Small intestine (tissue), 7 donors: Measurements from ENCODE around the gene FLOT2. TPM values are rescaled to one million over a fixed set of nuclear protein-coding genes. Genes with fewer than 3 reads are reported as not detected.

Experiments used
- DNase-seq, 2 donors: peaks; one replicate each; pipeline versions ENCODE4 v3.0.0 to v3.0.0-alpha.2; 2013
- FAIRE-seq: peaks from 2 replicates; lab custom pipeline; 2012; peaks lifted over from hg19 to GRCh38; lab: Jason Lieb, UNC
- H3K27ac ChIP-seq, 3 donors: one replicate each; pipeline ENCODE4 v1.5.1; 2013; ENCODE audit warnings: low read length in 2 of 3, mild to moderate bottlenecking in 2 of 3, control low read depth in 1 of 3, inconsistent platforms in 1 of 3, low read depth in 1 of 3, moderate library complexity in 1 of 3
- H3K27me3 ChIP-seq, 3 donors: one replicate each; pipeline ENCODE4 v1.6.1; 2013; ENCODE audit warnings: low read length in 3 of 3, inconsistent platforms in 1 of 3; ENCODE audit not compliant: control insufficient read depth in 3 of 3, insufficient read depth in 3 of 3
- H3K36me3 ChIP-seq, 3 donors: one replicate each; pipeline ENCODE4 v1.6.1; 2013; ENCODE audit warnings: low read length in 3 of 3, inconsistent platforms in 1 of 3, low read depth in 1 of 3, mild to moderate bottlenecking in 1 of 3, moderate library complexity in 1 of 3; ENCODE audit not compliant: control insufficient read depth in 3 of 3, insufficient read depth in 2 of 3
- H3K4me1 ChIP-seq, 3 donors: one replicate each; pipeline ENCODE4 v1.6.1; 2013; ENCODE audit warnings: low read length in 2 of 3, inconsistent platforms in 1 of 3, low read depth in 1 of 3, mild to moderate bottlenecking in 1 of 3, moderate library complexity in 1 of 3; ENCODE audit not compliant: control insufficient read depth in 3 of 3, insufficient read depth in 2 of 3
- H3K4me3 ChIP-seq, 3 donors: one replicate each; pipeline ENCODE4 v1.5.1; 2013; ENCODE audit warnings: low read length in 3 of 3, control low read depth in 1 of 3, inconsistent platforms in 1 of 3, low read depth in 1 of 3, mild to moderate bottlenecking in 1 of 3, moderate library complexity in 1 of 3
- H3K9me3 ChIP-seq, 2 donors: one replicate each; pipeline ENCODE4 v1.6.1; 2013; ENCODE audit warnings: low read depth in 1 of 2, low read length in 1 of 2; ENCODE audit not compliant: control insufficient read depth in 2 of 2, insufficient read depth in 1 of 2
- WGBS, 3 donors: extraction: QIAGEN DNeasy Blood & Tissue Kit; methylation state at CpG; one replicate each; pipeline ENCODE4 v1.1.7; 2013; 5-methylcytosine and 5-hydroxymethylcytosine counted together
- polyA plus RNA-seq, 4 donors: library from polyadenylated mRNA; stranded (reverse) in 3 of 4; unstranded in 1 of 4; fragments of 200-250 nt in 3 of 4; fragments of 120-200 nt in 1 of 4; gene quantifications; one replicate each; pipeline versions ENCODE4 v1.2.1 to v1.2.3, GENCODE V29; 2013
- donor health status: healthy with polysubstance abuse.
- donor health status: control.
- donor health status: control.
- donor health status: Bipolar disorder and iron deficiency.
- donor health status: healthy.

FLOT2 gene
- polyA plus RNA-seq, 4 donors: 19.9 to 73.8 (median 36.8) TPM

GRCh38 chr17:28860363-28860808 is 37.1 kb downstream of the FLOT2 start:
- Histone ChIP-seq H3K9me3 (no peaks in the 10 kb centered on the region), H3K36me3 (peaks cover 8 to 43% (median 14%) of the 10 kb centered on the region in 3 donors), H3K27me3 (no peaks in the 10 kb centered on the region), H3K4me1 (peaks cover 0 to 38% (median 5%) of the 10 kb centered on the region in 3 donors), H3K4me3 (no peak overlapping the region), H3K27ac (no peak overlapping the region)
- DNase-seq (no peak), FAIRE-seq (no peak)
- WGBS, 3 donors: 92 to 98% (median 96%) methylated on average over 4 of the region's 4 CpGs

GRCh38 chr17:28858801-28859355 is 38.7 kb downstream of the FLOT2 start:
- Histone ChIP-seq H3K27ac (no peak overlapping the region), H3K4me3 (no peak overlapping the region), H3K27me3 (no peaks in the 10 kb centered on the region), H3K9me3 (no peaks in the 10 kb centered on the region), H3K4me1 (peaks cover 0 to 28% (median 5%) of the 10 kb centered on the region in 3 donors), H3K36me3 (peaks cover 8 to 43% (median 14%) of the 10 kb centered on the region in 3 donors)
- DNase-seq: no peak
- 45 to 58% (median 47%) methylated on average over 2 of the region's 2 CpGs for WGBS, 3 donors
- no peak for FAIRE-seq

GRCh38 chr17:28857905-28858800 is 39.4 kb downstream of the FLOT2 start:
- peaks cover 0 to 24% (median 5%) of the 10 kb centered on the region in 3 donors for H3K4me1 ChIP-seq
- no peaks in the 10 kb centered on the region for H3K9me3 ChIP-seq
- FAIRE-seq: no peak
- H3K27ac ChIP-seq: no peak overlapping the region
- no peaks in the 10 kb centered on the region for H3K27me3 ChIP-seq
- 89 to 92% (median 90%) methylated on average over 3 of the region's 3 CpGs for WGBS, 3 donors
- peaks cover 8 to 43% (median 14%) of the 10 kb centered on the region in 3 donors for H3K36me3 ChIP-seq
- H3K4me3 ChIP-seq: no peak overlapping the region
- no peak for DNase-seq

GRCh38 chr17:28856028-28856574 is 41.4 kb downstream of the FLOT2 start:
- FAIRE-seq (no peak), DNase-seq (no peak)
- Histone ChIP-seq H3K4me3 (peak overlapping the region in 1 of 3 donors; percentile 83), H3K9me3 (no peaks in the 10 kb centered on the region), H3K27me3 (no peaks in the 10 kb centered on the region), H3K27ac (no peak overlapping the region), H3K36me3 (peaks cover 8 to 38% (median 14%) of the 10 kb centered on the region in 3 donors), H3K4me1 (peaks cover 0 to 12% (median 0%) of the 10 kb centered on the region in 3 donors)
- 93 to 96% (median 93%) methylated on average over 5 of the region's 5 CpGs for WGBS, 3 donors

GRCh38 chr17:28855336-28855679 is 42.2 kb downstream of the FLOT2 start:
- Histone ChIP-seq H3K4me3 (peak overlapping the region; percentile 48 to 84 (median 83)), H3K27ac (peak overlapping the region; percentile 52 to 63 (median 56)), H3K9me3 (no peaks in the 10 kb centered on the region), H3K4me1 (peaks cover 0 to 9% (median 0%) of the 10 kb centered on the region in 3 donors), H3K27me3 (no peaks in the 10 kb centered on the region), H3K36me3 (peaks cover 8 to 31% (median 14%) of the 10 kb centered on the region in 3 donors)
- no peak for FAIRE-seq
- no peak for DNase-seq
- 6 to 16% (median 11%) methylated on average over 5 of the region's 5 CpGs for WGBS, 3 donors

- Histone ChIP-seq H3K27me3 (no peaks in the 10 kb centered on the region), H3K27ac (peak within 1 kb of the TSS; percentile 52 to 63 (median 56)), H3K9me3 (no peaks in the 10 kb centered on the region), H3K36me3 (peaks cover 8 to 27% (median 14%) of the 10 kb centered on the region in 3 donors), H3K4me1 (peaks cover 0 to 9% (median 0%) of the 10 kb centered on the region in 3 donors), H3K4me3 (peak within 1 kb of the TSS; percentile 48 to 84 (median 83))
- FAIRE-seq: no peak
- DNase-seq: peak; percentile 87 to 92
- WGBS, 3 donors: 1% methylated on average over 42 of the region's 42 CpGs
These were observed 42.8 kb downstream of the FLOT2 start, which contains the start of gene ERAL1 for GRCh38 chr17:28854457-28855335. ERAL1 (plus strand) TSS chr17:28855016; CDS start chr17:28855035, 19 bp downstream.

GRCh38 chr17:28853295-28853694 is 44.2 kb downstream of the FLOT2 start:
- DNase-seq: no peak
- no peak overlapping the region for H3K27ac ChIP-seq
- 90 to 95% (median 90%) methylated on average over 2 of the region's 2 CpGs for WGBS, 3 donors
- no peak overlapping the region for H3K4me3 ChIP-seq
- H3K4me1 ChIP-seq: peaks cover 0 to 9% (median 0%) of the 10 kb centered on the region in 3 donors
- H3K27me3 ChIP-seq: no peaks in the 10 kb centered on the region
- no peaks in the 10 kb centered on the region for H3K9me3 ChIP-seq
- no peak for FAIRE-seq
- H3K36me3 ChIP-seq: peaks cover 4 to 13% (median 7%) of the 10 kb centered on the region in 3 donors
